ENCODE results near the gene RALA. TPM values are rescaled to one million over a fixed set of nuclear protein-coding genes. Genes with fewer than 3 reads are reported as not detected.

The RALA gene
- total RNA-seq, 1 donor from 2014 or later = 38.8 TPM

- no peak overlapping the region for H3K27ac Mint-ChIP-seq
- peaks cover 7% of the 10 kb centered on the region for H3K9me3 Mint-ChIP-seq
- H3K27me3 Mint-ChIP-seq (ENCODE audit: insufficient read depth) = no peaks in the 10 kb centered on the region
- peaks cover 34% of the 10 kb centered on the region for H3K4me1 Mint-ChIP-seq (ENCODE audit: low read depth)
- DNase-seq (ENCODE audit: low spot score) = no peak
- no peak overlapping the region for H3K4me3 Mint-ChIP-seq
- intact Hi-C loops (cut with micrococcal nuclease) = no loop called here
- H3K36me3 Mint-ChIP-seq (ENCODE audit: low read depth) = no peaks in the 10 kb centered on the region
Observed at GRCh38 chr7:39602351-39602750, 21.0 kb upstream of the RALA start.

DNA sequence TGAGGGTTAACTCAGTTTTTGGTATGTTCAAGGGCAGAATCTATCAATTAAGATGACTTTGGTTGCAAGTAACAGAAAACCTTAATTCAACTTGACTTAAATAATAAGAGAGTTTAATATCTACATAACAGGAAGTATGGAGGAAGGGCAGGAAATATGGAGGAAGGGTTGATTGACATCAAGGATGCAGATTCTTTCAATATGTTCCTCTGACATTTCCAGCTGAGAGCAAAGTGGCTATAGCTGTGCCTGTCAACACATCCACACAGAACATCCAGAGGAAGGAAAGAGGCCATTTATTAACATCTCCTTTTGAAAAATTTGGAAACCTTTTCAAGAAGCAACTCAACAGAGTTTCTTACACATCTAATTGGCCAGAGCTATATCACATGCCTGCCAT lies 19.4 kb upstream of the RALA start:
- Mint-ChIP-seq H3K4me1 (ENCODE audit: low read depth) (peaks cover 48% of the 10 kb centered on the region), H3K27me3 (ENCODE audit: insufficient read depth) (peaks cover 1% of the 10 kb centered on the region), H3K36me3 (ENCODE audit: low read depth) (no peaks in the 10 kb centered on the region), H3K4me3 (no peak overlapping the region), H3K27ac (no peak overlapping the region), H3K9me3 (peaks cover 7% of the 10 kb centered on the region)
- intact Hi-C loops (cut with micrococcal nuclease) = no loop called here
- DNase-seq (ENCODE audit: low spot score) = no peak

- intact Hi-C loops (cut with micrococcal nuclease) = no loop called here
- no peaks in the 10 kb centered on the region for H3K36me3 Mint-ChIP-seq (ENCODE audit: low read depth)
- H3K9me3 Mint-ChIP-seq = peaks cover 7% of the 10 kb centered on the region
- peaks cover 6% of the 10 kb centered on the region for H3K27me3 Mint-ChIP-seq (ENCODE audit: insufficient read depth)
- H3K27ac Mint-ChIP-seq = no peak overlapping the region
- peaks cover 58% of the 10 kb centered on the region for H3K4me1 Mint-ChIP-seq (ENCODE audit: low read depth)
- no peak overlapping the region for H3K4me3 Mint-ChIP-seq
- no peak for DNase-seq (ENCODE audit: low spot score)
Observed at GRCh38 chr7:39605087-39605486, 18.3 kb upstream of the RALA start.

DNA sequence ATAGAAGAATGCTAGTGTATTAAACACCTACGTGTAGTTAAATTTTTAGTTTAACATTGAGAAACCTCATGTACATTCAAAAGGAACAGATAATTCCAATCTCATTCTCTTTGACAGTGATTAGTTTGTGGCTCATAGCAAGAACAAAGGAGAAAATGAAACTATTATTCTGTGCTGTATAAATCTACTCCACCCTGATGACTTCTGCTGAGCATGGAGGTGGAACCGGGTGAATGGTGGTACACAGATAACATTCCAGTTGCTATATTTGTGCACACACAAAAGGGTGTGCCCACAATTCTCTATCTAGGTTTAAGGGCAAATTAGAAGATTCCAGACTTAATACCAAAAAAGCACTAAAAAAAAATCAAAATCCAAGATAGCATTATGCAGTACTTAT lies 17.0 kb upstream of the RALA start:
- Mint-ChIP-seq H3K27me3 (ENCODE audit: insufficient read depth) (peaks cover 10% of the 10 kb centered on the region), H3K27ac (no peak overlapping the region), H3K9me3 (peaks cover 7% of the 10 kb centered on the region), H3K4me3 (no peak overlapping the region), H3K4me1 (ENCODE audit: low read depth) (peaks cover 61% of the 10 kb centered on the region), H3K36me3 (ENCODE audit: low read depth) (no peaks in the 10 kb centered on the region)
- DNase-seq (ENCODE audit: low spot score) = no peak
- intact Hi-C loops (cut with micrococcal nuclease) = no loop called here

GRCh38 chr7:39606941-39607340 lies 16.4 kb upstream of the RALA start:
- H3K4me1 Mint-ChIP-seq (ENCODE audit: low read depth) = peaks cover 61% of the 10 kb centered on the region
- no peak for DNase-seq (ENCODE audit: low spot score)
- H3K9me3 Mint-ChIP-seq = peaks cover 7% of the 10 kb centered on the region
- H3K36me3 Mint-ChIP-seq (ENCODE audit: low read depth) = no peaks in the 10 kb centered on the region
- H3K27ac Mint-ChIP-seq = no peak overlapping the region
- intact Hi-C loops (cut with micrococcal nuclease) = no loop called here
- peaks cover 10% of the 10 kb centered on the region for H3K27me3 Mint-ChIP-seq (ENCODE audit: insufficient read depth)
- H3K4me3 Mint-ChIP-seq = no peak overlapping the region

- Mint-ChIP-seq H3K9me3 (peaks cover 7% of the 10 kb centered on the region), H3K4me3 (peak overlapping the region; percentile 0), H3K27ac (no peak overlapping the region), H3K27me3 (ENCODE audit: insufficient read depth) (peaks cover 13% of the 10 kb centered on the region), H3K36me3 (ENCODE audit: low read depth) (no peaks in the 10 kb centered on the region), H3K4me1 (ENCODE audit: low read depth) (peaks cover 61% of the 10 kb centered on the region)
- no peak for DNase-seq (ENCODE audit: low spot score)
- intact Hi-C loops (cut with micrococcal nuclease) = loop anchor here (2.0 kb wide), 2 partner anchors 15 kb away; partner anchors contain the start of gene RALA
Observed at GRCh38 chr7:39607865-39608264, 15.5 kb upstream of the RALA start.

GRCh38 chr7:39608278-39608677 lies 15.1 kb upstream of the RALA start:
- intact Hi-C loops (cut with micrococcal nuclease) = loop anchor here (2.0 kb wide), 2 partner anchors 15 kb away; partner anchors contain the start of gene RALA
- peaks cover 61% of the 10 kb centered on the region for H3K4me1 Mint-ChIP-seq (ENCODE audit: low read depth)
- no peaks in the 10 kb centered on the region for H3K36me3 Mint-ChIP-seq (ENCODE audit: low read depth)
- H3K9me3 Mint-ChIP-seq = peaks cover 7% of the 10 kb centered on the region
- peak overlapping the region; percentile 0 for H3K4me3 Mint-ChIP-seq
- peaks cover 13% of the 10 kb centered on the region for H3K27me3 Mint-ChIP-seq (ENCODE audit: insufficient read depth)
- DNase-seq (ENCODE audit: low spot score) = no peak
- peak overlapping the region; percentile 1 for H3K27ac Mint-ChIP-seq

DNA sequence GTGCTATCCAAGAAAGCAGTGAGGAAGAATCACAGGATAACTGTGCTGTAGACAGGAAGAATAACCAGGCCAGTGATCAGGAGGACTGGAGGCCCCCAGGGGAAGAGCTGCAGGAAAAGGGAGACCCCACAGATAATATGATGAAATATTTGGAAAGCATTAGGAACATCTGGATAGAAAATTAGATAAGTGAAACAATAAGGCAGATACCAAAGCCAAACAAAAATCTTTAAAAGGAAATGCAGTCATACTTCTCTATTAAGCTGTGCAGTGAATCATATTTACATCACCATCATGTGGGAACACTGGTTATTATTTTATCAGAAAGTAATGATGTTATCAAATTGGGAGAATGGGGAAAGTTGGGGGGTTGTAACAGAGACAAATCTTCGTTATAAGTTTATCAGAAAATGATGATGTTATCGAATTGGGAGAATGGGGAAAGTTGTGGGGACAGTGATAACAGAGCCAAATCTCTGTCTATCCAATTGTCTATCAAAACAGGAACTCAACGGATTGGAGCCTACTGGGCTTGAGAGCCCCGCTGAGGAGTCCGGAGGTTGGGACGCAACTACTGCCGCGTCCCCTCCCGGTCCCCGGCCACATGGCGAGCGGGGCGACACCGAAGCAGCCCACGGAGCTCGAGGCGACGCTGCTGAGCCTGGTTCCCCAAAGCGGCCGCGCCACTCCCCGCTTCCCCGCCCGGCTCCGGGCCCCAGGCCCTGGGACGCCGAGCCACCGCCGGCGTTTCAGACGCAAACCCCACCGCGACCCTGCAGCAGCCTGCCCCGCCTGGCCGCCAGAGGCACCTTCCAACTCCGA lies 14.0 kb upstream of the RALA start:
- H3K9me3 Mint-ChIP-seq = peaks cover 7% of the 10 kb centered on the region
- H3K4me1 Mint-ChIP-seq (ENCODE audit: low read depth) = peaks cover 54% of the 10 kb centered on the region

GRCh38 chr7:39609935-39610263 lies 13.5 kb upstream of the RALA start:
- Mint-ChIP-seq H3K4me3 (no peak overlapping the region), H3K4me1 (ENCODE audit: low read depth) (peaks cover 51% of the 10 kb centered on the region)

More for the DNA sequence above, 14.0 kb upstream of the RALA start:
- peak overlapping the region; percentile 25 for H3K4me3 Mint-ChIP-seq
- DNase-seq (ENCODE audit: low spot score) = no peak
- H3K27me3 Mint-ChIP-seq (ENCODE audit: insufficient read depth) = peaks cover 13% of the 10 kb centered on the region
- peak overlapping the region; percentile 27 for H3K27ac Mint-ChIP-seq
- H3K36me3 Mint-ChIP-seq (ENCODE audit: low read depth) = no peaks in the 10 kb centered on the region
- intact Hi-C loops (cut with micrococcal nuclease) = loop anchor here (2.0 kb wide), 2 partner anchors 13 to 17 kb away; partner anchors contain the start of gene RALA

DNA sequence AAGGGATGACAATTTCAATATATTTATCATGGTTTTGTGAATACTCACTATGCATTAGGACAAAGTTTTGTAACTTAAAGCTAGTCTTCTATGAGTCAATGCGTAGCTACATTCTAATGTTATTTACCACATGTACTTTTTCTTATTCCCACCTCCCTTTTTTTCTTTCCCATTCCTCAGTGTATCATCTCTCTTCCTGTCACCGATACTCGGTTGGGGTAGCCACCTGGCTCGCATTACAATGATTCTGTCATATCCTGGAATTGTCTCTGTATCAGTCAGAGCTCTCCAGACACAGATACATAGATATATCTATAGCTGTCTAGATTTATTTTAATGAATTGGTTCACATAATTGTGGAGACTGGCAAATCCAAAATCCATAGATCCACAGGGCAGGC lies 9.8 kb upstream of the RALA start:
- intact Hi-C loops (cut with micrococcal nuclease) = no loop called here
- Mint-ChIP-seq H3K4me3 (no peak overlapping the region), H3K27ac (no peak overlapping the region), H3K27me3 (ENCODE audit: insufficient read depth) (peaks cover 26% of the 10 kb centered on the region), H3K9me3 (no peaks in the 10 kb centered on the region), H3K36me3 (ENCODE audit: low read depth) (no peaks in the 10 kb centered on the region), H3K4me1 (ENCODE audit: low read depth) (peaks cover 17% of the 10 kb centered on the region)
- no peak for DNase-seq (ENCODE audit: low spot score)

More at GRCh38 chr7:39609935-39610263, 13.5 kb upstream of the RALA start:
- no peak for DNase-seq (ENCODE audit: low spot score)
- Mint-ChIP-seq H3K27ac (no peak overlapping the region), H3K27me3 (ENCODE audit: insufficient read depth) (peaks cover 13% of the 10 kb centered on the region), H3K36me3 (ENCODE audit: low read depth) (no peaks in the 10 kb centered on the region), H3K9me3 (peaks cover 7% of the 10 kb centered on the region)
- intact Hi-C loops (cut with micrococcal nuclease) = loop anchor here (2.0 kb wide), 2 partner anchors 13 to 17 kb away; partner anchors contain the start of gene RALA

DNA sequence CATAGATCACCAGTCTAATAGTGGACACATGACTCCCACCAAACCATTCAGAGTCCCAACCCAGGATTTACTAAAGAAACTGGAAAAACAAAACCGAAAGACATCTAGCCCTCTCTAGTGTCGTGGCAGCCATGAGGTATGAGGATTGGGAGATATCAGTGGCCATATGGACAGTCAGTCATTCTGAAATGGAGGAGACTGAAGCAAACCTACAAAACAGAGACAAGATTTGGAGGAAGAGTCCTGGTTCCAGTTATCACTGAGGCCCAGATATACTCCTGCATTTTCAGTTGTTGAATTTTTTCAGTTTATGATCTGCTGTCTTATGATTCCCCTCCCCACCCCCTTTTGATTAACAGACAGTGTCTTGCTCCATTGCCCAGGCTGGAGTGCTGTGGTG lies 9.1 kb upstream of the RALA start:
- Mint-ChIP-seq H3K27ac (no peak overlapping the region), H3K9me3 (no peaks in the 10 kb centered on the region), H3K27me3 (ENCODE audit: insufficient read depth) (peaks cover 26% of the 10 kb centered on the region), H3K4me3 (no peak overlapping the region), H3K4me1 (ENCODE audit: low read depth) (peaks cover 10% of the 10 kb centered on the region), H3K36me3 (ENCODE audit: low read depth) (no peaks in the 10 kb centered on the region)
- intact Hi-C loops (cut with micrococcal nuclease) = no loop called here
- DNase-seq (ENCODE audit: low spot score) = no peak

- Mint-ChIP-seq H3K4me3 (no peak overlapping the region), H3K27me3 (ENCODE audit: insufficient read depth) (peaks cover 22% of the 10 kb centered on the region), H3K27ac (no peak overlapping the region), H3K36me3 (ENCODE audit: low read depth) (no peaks in the 10 kb centered on the region), H3K4me1 (ENCODE audit: low read depth) (no peaks in the 10 kb centered on the region), H3K9me3 (no peaks in the 10 kb centered on the region)
- DNase-seq (ENCODE audit: low spot score) = no peak
- intact Hi-C loops (cut with micrococcal nuclease) = no loop called here
Observed at GRCh38 chr7:39615350-39615975, 7.9 kb upstream of the RALA start.

DNA sequence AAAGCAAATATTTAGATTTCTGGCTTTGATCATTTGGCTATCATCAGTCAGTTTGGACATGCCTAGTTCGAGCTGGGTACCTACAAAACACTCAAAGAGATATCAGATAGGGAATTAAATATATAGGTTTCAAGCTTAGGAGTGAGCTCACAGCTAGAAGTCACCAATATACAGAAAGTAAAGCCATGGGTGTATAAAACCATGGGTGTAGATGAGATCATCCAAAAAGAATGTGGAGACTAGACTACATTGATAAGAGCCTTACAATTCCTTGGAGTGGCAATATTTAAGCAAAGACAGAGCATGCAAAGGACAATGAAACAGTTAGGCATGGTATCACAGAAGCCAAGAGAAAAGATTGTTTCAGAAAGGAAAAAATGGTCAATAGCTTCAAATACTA lies 7.2 kb upstream of the RALA start:
- DNase-seq (ENCODE audit: low spot score) = no peak
- Mint-ChIP-seq H3K27ac (no peak overlapping the region), H3K4me3 (no peak overlapping the region), H3K27me3 (ENCODE audit: insufficient read depth) (peaks cover 18% of the 10 kb centered on the region), H3K36me3 (ENCODE audit: low read depth) (no peaks in the 10 kb centered on the region), H3K9me3 (no peaks in the 10 kb centered on the region), H3K4me1 (ENCODE audit: low read depth) (no peaks in the 10 kb centered on the region)
- intact Hi-C loops (cut with micrococcal nuclease) = no loop called here
